Right renal pelvis (tissue), 4 donors: Measurements from ENCODE around the gene ACYP2. TPM values are rescaled to one million over a fixed set of nuclear protein-coding genes. Genes with fewer than 3 reads are reported as not detected.
"Not testable (repeated sequence)": the region's sequence is repeated elsewhere in the genome, so short reads cannot be mapped to it uniquely, and the experiment has no call there.

Experiments used
- DNase-seq, 4 donors: peaks; one replicate each; pipeline ENCODE4 v3.0.0-alpha.2; 2013; ENCODE audit warnings: low read depth in 4 of 4, low spot score in 3 of 4, missing footprints in 1 of 4
- polyA plus RNA-seq, 4 donors: library from polyadenylated mRNA; unstranded; fragments of 120-200 nt; gene quantifications; one replicate each; pipeline ENCODE4 v1.2.1, GENCODE V29; 2013; ENCODE audit not compliant: insufficient read length in 4 of 4

Gene ACYP2
- polyA plus RNA-seq, result 10 to 100 TPM; 18.7 to 23.9 (median 22.4) TPM

GRCh38 chr2:54115284-54116137 lies at the start of gene ACYP2:
Gene ACYP2 (plus strand): TSS chr2:54115615.
- peak; percentile 90 to 98 (median 92) for DNase-seq

- no peak for DNase-seq
Observed at GRCh38 chr2:54065891-54066290, 49.5 kb upstream of the ACYP2 start.

GRCh38 chr2:54067851-54068375 lies 47.5 kb upstream of the ACYP2 start:
- no peak for DNase-seq

GRCh38 chr2:54072483-54072882 lies 42.9 kb upstream of the ACYP2 start:
- DNase-seq, result not testable (repeated sequence)

GRCh38 chr2:54073796-54074195 lies 41.6 kb upstream of the ACYP2 start:
- DNase-seq, result no peak

- DNase-seq, result no peak
Observed at GRCh38 chr2:54074606-54075341, 40.6 kb upstream of the ACYP2 start.

GRCh38 chr2:54076586-54076985 lies 38.8 kb upstream of the ACYP2 start:
- no peak for DNase-seq

- DNase-seq, result no peak
Observed at GRCh38 chr2:54077088-54077900, 38.1 kb upstream of the ACYP2 start.

- no peak for DNase-seq
Observed at GRCh38 chr2:54079331-54079730, 36.1 kb upstream of the ACYP2 start.

GRCh38 chr2:54081574-54081973 lies 33.8 kb upstream of the ACYP2 start:
- DNase-seq, result no peak

- DNase-seq, result no peak
Observed at GRCh38 chr2:54083021-54083420, 32.4 kb upstream of the ACYP2 start.

- no peak for DNase-seq
Observed at GRCh38 chr2:54083445-54083844, 32.0 kb upstream of the ACYP2 start.

- DNase-seq, result no peak
Observed at GRCh38 chr2:54084600-54084999, 30.8 kb upstream of the ACYP2 start.

- no peak for DNase-seq
Observed at GRCh38 chr2:54085069-54085468, 30.3 kb upstream of the ACYP2 start.

GRCh38 chr2:54086157-54086556 lies 29.3 kb upstream of the ACYP2 start:
- DNase-seq, result no peak

GRCh38 chr2:54088191-54088634 lies 27.2 kb upstream of the ACYP2 start:
- no peak for DNase-seq

- DNase-seq, result no peak
Observed at GRCh38 chr2:54088719-54089118, 26.7 kb upstream of the ACYP2 start.

GRCh38 chr2:54090521-54091117 lies 24.8 kb upstream of the ACYP2 start:
- no peak for DNase-seq

- DNase-seq, result no peak
Observed at GRCh38 chr2:54092940-54093339, 22.5 kb upstream of the ACYP2 start.

GRCh38 chr2:54095406-54095805 lies 20.0 kb upstream of the ACYP2 start:
- DNase-seq, result not testable (repeated sequence)
